Stimulated activated CD4-positive, alpha-beta T cell treated with anti-CD3 and anti-CD28 coated beads, Interleukin-4, amount 100 ng/mL, for 24 hours (primary cell): Measurements from ENCODE around the gene LDHD.

ENCODE experiments used
- DNase-seq: peaks from one replicate; pipeline ENCODE4 v3.0.0-alpha.2; 2020

The LDHD gene

GRCh38 chr16:75075688-75076268 is 40.8 kb downstream of the LDHD start:
- no peak for DNase-seq

- DNase-seq = peak; percentile 72
These were observed 41.5 kb downstream of the LDHD start for GRCh38 chr16:75074920-75075687.

- DNase-seq = no peak
These were observed 42.2 kb downstream of the LDHD start for GRCh38 chr16:75074304-75074793.

GRCh38 chr16:75073545-75074303 is 42.9 kb downstream of the LDHD start:
- DNase-seq = no peak

- DNase-seq = no peak
These were observed 44.2 kb downstream of the LDHD start for GRCh38 chr16:75072239-75072947.

GRCh38 chr16:75071621-75072020 is 45.0 kb downstream of the LDHD start:
- no peak for DNase-seq

GRCh38 chr16:75070012-75070841 is 46.4 kb downstream of the LDHD start:
- no peak for DNase-seq

GRCh38 chr16:75068085-75069031 is 48.2 kb downstream of the LDHD start:
- DNase-seq = no peak

GRCh38 chr16:75066861-75067447 is 49.6 kb downstream of the LDHD start:
- no peak for DNase-seq

GRCh38 chr16:75065521-75066149 is 50.9 kb downstream of the LDHD start:
- DNase-seq = no peak

- DNase-seq = peak; percentile 22
These were observed 51.5 kb downstream of the LDHD start for GRCh38 chr16:75065149-75065505.

GRCh38 chr16:75064403-75065148 is 52.0 kb downstream of the LDHD start:
- DNase-seq = no peak

GRCh38 chr16:75063549-75064088 is 53.0 kb downstream of the LDHD start:
- no peak for DNase-seq

- DNase-seq = no peak
These were observed 53.6 kb downstream of the LDHD start for GRCh38 chr16:75062976-75063346.

GRCh38 chr16:75062135-75062975 is 54.2 kb downstream of the LDHD start:
- DNase-seq = no peak
